Measurements from ENCODE around the gene ASPG. TPM values are rescaled to one million over a fixed set of nuclear protein-coding genes. Genes with fewer than 3 reads are reported as not detected.

Gene ASPG
- total and polyA plus RNA-seq, 2 of the 13 experiments (the other 11 are each of a cell fraction or from before 2014, with no cell fraction given) = not detected

GRCh38 chr14:104152246-104152575 lies 66.7 kb downstream of the ASPG start (continued):
- TF ChIP-seq ZNF382 (CRISPR knock-in tag; IDR thresholded peaks at IDR 0.05; ENCODE audit: borderline replicate concordance) (no peak), CREBL2 (CRISPR knock-in tag; IDR thresholded peaks at IDR 0.05; ENCODE audit: borderline replicate concordance) (no peak), RXRB (CRISPR knock-in tag; IDR thresholded peaks at IDR 0.05; ENCODE audit: borderline replicate concordance) (no peak), ZNF614 (CRISPR knock-in tag; IDR thresholded peaks at IDR 0.05; ENCODE audit: borderline replicate concordance) (no peak)

- CTCF ChIA-PET (ENCODE audit: low intra/inter-chr PET ratio, low total read pairs) = no interaction called here
- Histone ChIP-seq H3K4me3 (replicated peaks in 1 of 3; ENCODE audit: insufficient read depth in 1 of 3, low read depth in 2 of 3, low read length in 3 of 3) (no peak overlapping the region), H3K36me3 (replicated peaks in 1 of 2; ENCODE audit: control insufficient read depth in 1 of 2, insufficient read depth in 2 of 2, low read length in 2 of 2) (no peaks in the 10 kb centered on the region), H4K20me1 (ENCODE audit: insufficient read depth, low read length) (0 out of 2 replicates have a peak, but pooled peaks cover 3% of the 10 kb centered on the region), H2AFZ (ENCODE audit: low read length) (no peak overlapping the region), H3K27ac (ENCODE audit: extremely low read length, insufficient read depth, low read length) (no peak overlapping the region), H3K9ac (ENCODE audit: insufficient read depth, low read depth, low read length) (no peak overlapping the region), H3K9me3 (ENCODE audit: low read length) (no peaks in the 10 kb centered on the region), H3K4me1 (ENCODE audit: insufficient read depth, low read length) (no peaks in the 10 kb centered on the region), H3K79me2 (ENCODE audit: insufficient read depth, low read length) (no peaks in the 10 kb centered on the region), H3K4me2 (ENCODE audit: low read depth, low read length) (no peak overlapping the region), H3K27me3 (ENCODE audit: control insufficient read depth in 1 of 2, insufficient read depth in 2 of 2, low read length in 2 of 2) (peaks cover 11 to 33% of the 10 kb centered on the region in 2 experiments; a peak in 4 of 5 replicates)
- ATAC-seq = no peak
- no TSS peak for BruUV-seq (replicated peaks)
- 28% methylated on average over 10 of the region's 21 CpGs for WGBS (ENCODE audit: low lambda C conversion rate)
- POLR2A ChIA-PET = no interaction called here
- intact Hi-C loops (cut with micrococcal nuclease; ENCODE audit: unreplicated experiment) = no loop called here
- in situ Hi-C loops (cut with HindIII; ENCODE audit: extremely low pct_ligation_motif_present, low pct_unique_long_range_greater_than_20kb) = no loop called here
- DNase-seq (ENCODE audit: low spot score) = no peak
- no peak for FAIRE-seq
- TF ChIP-seq MNT (IDR thresholded peaks at IDR 0.05) = no peak
- no peak for TF ChIP-seq ZNF12 (CRISPR knock-in tag; IDR thresholded peaks at IDR 0.05)
- TF ChIP-seq GZF1 (CRISPR knock-in tag; IDR thresholded peaks at IDR 0.05) = no peak
- no peak for TF ChIP-seq CHCHD3 (CRISPR knock-in tag; IDR thresholded peaks at IDR 0.05)
- no peak for TF ChIP-seq ZNF660 (CRISPR knock-in tag; IDR thresholded peaks at IDR 0.05; ENCODE audit: borderline replicate concordance, low read depth)
- TF ChIP-seq ZNF18 (CRISPR knock-in tag; IDR thresholded peaks at IDR 0.05; ENCODE audit: insufficient replicate concordance) = no peak
- TF ChIP-seq ZNF207 (IDR thresholded peaks at IDR 0.05; ENCODE audit: borderline replicate concordance) = no peak
- no peak for TF ChIP-seq MXI1 (IDR thresholded peaks at IDR 0.05; ENCODE audit: borderline replicate concordance, low read depth, low read length)
- no peak for TF ChIP-seq ZBTB39 (CRISPR knock-in tag; IDR thresholded peaks at IDR 0.05)
- TF ChIP-seq TMF1 (CRISPR knock-in tag; IDR thresholded peaks at IDR 0.05; ENCODE audit: low read depth) = no peak
- no peak for TF ChIP-seq PREB (CRISPR knock-in tag; IDR thresholded peaks at IDR 0.05)
- TF ChIP-seq ELF3 (CRISPR knock-in tag; IDR thresholded peaks at IDR 0.05) = no peak
- no peak for TF ChIP-seq HIVEP1 (CRISPR knock-in tag; IDR thresholded peaks at IDR 0.05)
Observed at GRCh38 chr14:104152686-104153393, 67.3 kb downstream of the ASPG start.

Data from HepG2 (cell line).